ELR (cell line): ENCODE results near the gene BAIAP2L2.

Source experiments
- DNase-seq: peaks from one replicate; pipeline ENCODE4 v3.0.0-alpha.2; 2015; ENCODE audit warnings: low read depth

Gene BAIAP2L2

DNA sequence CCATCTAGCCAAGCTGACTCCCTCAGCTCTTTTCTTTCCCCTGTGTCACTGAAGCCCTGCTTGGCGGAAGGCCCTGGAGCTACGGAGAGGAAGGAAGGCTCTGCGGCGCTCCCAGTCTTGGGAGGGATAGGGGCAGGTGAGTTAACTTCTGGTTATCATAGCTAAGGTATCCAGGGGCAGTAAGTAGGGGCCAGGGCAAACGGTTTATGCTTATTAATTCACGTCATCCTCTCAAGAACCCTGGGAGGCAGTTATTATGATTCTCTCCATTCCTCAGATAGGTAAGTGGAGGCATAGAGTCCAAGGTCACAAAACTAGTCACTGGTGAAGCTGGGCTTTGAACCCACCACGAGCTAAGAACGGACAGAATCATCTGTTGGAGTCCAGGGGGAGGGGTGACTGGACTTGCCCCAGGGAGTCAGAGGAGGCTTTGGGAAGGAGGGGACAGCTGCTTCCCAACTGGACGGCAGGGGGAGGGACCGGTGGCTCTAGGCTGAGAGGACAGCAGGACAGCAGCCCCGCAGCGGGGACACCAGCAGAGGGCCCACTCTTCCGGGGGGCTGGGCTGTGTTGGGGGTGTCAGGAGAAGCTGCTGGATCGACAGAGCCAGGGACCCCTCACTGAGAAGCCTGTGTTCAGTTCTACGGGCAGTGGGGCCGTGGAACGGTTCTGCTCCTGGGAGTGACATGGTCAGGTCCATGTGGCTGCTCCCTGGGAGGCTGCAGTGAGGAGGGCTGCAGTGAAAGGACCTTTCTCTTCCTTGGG, 3.5 kb downstream of the BAIAP2L2 start:
- DNase-seq: no peak

DNA sequence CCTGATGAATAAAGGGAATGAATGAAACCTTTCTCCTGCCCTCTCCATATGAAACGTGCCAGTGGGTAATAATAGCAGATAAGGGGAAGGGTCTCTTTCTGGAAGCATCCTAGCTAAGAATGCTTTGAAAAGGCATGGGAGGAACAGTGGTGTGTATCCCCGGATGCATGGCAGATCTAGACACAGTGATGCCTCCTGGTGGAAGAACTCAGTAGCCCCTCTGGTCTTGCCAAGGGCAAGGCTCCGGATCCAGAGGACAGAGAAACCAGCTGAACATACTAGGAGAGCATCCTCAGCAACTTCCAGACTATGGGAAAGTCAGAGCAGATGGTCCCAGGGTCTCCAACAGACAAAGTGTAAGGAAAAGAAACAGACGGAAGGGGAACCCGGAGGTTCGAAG, 6.4 kb downstream of the BAIAP2L2 start:
- DNase-seq: peak; percentile 52

DNA sequence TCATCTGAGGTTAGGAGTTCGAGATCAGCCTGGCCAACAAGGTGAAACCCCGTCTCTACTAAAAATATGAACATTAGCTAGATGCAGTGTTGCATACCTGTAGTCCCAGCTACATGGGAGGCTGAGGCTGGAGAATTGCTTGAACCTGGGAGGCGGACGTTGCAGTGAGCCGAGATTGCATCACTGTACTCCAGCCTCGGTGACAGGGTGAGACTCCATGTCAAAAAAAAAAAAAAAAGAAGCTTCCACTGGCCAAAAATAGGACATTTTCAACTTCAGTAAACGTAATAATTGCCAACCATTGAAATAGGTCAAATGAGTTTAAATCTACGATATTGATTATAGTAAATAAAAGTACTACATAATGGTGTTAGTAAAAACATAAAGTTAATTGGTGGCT, 6.8 kb downstream of the BAIAP2L2 start:
- no peak for DNase-seq

DNA sequence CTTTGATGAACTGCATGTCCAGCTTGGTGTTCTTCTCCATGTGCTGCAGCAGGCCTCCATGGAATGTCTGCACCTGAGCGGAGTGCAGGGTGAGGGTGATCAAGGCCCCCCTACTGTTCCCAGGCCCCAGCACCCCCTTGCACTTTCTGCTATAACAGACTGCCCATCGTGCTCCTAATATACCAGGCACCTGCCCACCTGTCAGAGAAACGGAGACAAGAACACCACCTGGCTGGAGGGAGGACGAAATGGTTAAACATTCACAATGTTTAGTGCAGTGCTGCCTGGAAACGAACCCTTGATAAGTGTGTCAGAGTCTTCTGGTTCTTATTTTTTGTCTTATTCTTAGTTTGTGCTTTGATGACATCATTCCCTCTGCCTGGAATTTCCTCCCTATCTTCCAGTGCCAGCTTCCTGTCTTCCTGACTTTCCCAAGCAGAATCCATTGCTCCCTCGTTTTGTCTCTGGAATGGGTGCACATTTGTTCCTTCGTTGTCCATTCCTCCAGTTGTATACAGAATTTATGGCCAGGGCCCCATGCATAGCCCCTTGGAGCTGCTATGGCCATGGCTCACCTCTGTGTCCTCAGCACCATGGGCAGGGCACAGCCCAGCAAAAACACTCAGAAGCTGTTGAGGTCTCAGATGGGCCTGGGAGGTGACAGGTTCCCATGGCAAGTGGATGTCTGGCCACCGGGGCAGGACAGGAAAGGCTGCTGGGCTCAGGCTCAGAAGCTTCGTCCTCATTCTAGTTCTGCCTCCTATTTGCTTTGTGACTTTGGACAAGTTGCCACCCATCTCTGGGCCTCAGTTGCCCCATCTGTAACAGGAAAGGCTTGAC, 11.9 kb downstream of the BAIAP2L2 start:
- peak; percentile 47 for DNase-seq

DNA sequence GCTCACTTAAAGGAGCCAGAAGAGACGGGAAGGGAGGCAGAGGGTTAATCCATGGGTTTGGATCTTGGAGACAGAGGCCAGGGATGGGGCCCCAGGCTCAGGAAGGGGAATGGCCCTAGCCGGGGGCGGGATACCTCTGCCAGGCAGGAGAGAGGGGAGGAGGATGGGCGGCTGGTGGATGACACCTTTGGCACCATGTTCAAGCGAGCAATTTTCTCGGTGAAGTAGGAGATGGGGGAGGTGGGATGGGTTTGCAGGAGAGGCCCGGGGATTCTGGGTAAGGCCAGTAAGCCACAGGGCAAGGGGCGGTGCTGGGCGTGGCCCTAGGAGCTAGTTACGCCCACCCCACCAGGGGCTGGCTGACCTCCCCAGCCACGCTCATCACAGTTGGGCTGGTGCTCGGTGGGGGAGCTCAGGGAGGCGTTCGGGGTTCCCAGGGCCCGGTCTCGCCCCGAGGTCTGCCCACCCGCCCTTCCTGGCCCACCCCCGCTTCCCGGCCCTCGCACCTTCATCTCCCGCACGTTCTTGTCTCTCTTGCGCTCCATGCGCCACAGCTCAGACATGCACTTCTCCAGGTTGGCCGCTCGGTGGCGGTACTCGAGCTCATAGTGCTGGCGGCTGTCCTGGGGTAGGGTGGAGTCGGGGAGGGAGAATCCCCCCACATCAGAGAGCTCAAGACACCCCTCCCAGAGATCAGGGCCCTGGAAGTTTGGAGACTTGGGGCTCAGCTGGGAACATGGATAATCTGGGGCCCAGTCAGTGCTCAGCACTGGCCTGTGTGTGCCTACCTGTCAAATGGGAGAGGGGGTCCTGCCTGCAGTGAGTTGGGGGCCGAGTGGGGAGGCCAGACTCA, 12.7 kb downstream of the BAIAP2L2 start:
- peak; percentile 30 for DNase-seq

DNA sequence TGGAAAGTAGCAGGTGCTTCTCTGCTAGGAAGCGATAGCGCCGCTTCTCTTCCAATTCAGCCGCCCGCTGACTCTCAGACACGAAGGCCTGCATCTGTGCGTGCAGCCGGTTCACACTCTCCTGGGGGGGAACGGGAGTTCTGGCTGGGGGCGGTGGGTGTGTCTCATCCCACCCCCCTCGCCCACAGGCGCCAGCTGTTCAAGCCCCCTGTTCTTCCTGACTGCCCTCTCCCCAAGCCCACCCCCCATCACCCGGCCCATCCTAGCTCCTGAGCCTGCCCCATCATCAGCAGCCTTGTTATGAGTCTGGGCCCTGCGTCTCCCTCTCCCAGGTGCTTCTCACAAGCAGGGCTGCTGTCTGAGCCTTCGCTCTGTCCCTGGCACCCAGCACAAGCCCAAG, 13.4 kb downstream of the BAIAP2L2 start:
- no peak for DNase-seq

DNA sequence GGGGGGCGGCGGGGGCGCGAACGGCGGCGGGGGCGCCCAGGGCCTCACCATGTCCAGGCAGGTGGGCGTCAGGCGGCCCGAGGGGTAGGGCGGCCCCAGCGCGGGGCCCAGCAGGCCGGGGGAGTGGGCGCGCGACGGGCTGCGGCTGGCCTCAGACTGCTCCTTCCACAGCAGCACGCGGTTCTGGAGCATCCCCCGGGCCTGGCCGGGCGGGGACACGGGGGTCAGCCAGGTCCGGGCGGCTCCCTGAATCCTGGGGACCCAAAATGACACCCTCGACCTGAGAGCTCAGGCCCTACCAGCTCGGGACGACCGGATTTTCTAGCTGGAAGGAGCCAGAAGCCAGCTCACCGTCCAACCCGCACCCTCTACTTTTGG, 21.0 kb downstream of the BAIAP2L2 start:
- DNase-seq: no peak

DNA sequence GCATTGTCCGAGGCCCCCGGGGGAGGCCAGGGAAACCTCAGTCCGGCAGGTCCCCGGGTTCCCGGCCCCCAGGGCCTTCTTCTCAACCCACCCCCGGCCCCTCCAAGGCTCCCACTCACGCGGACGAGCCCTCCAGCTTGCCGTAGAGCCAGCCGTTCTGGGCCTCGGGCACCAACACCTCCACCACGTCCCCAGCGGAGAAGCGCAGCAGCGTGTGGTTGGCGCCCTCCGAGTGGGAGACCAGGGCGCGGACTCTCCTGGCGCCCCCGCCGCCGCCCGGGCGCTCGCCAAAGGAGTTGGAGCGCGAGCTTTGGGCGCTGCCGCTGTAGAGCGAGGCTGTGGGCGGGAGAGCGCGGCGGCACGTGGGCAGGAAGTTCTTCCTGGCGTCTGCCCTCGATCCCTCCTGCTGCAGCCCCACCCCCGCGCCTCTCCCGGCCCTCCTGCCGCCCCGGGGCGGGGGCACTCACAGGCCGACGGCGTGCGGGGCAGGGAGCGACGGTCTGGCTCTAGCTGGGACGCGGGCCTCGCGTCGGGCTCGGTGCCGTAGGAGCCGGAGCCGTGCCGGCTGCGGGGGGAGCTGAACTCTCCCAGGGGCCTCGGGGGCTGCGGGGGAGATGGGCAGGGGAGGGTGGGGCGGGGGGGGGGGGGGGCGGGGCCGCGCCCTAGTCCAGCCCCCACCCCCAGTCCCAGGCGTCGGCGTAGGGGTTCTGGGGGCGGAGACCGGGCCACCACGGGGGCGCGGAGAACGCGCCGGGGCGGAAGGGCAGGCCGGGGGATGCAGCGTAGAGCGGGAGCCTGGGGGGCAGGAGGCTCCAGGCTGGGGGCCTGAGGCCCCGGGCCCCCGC, 21.6 kb downstream of the BAIAP2L2 start:
- DNase-seq: no peak

DNA sequence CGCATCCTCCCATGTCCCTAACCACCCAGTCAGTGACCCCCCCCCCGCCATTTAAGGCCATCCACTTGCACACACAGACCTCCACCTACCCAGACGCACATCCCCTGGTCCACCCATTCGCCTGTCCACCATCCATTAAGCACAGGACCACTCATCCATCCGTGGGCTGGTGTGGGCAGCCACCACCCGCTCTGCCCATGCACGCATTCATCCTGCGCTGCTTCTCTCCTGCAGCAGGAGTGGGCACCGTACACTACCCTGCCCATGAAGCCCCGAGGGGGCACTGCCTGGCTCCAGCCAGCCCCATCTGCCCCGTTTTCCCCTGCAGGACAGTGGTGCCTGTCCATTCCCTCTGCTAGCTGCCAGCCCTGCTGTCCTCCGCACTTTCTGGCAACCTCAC, 22.6 kb downstream of the BAIAP2L2 start:
- no peak for DNase-seq

DNA sequence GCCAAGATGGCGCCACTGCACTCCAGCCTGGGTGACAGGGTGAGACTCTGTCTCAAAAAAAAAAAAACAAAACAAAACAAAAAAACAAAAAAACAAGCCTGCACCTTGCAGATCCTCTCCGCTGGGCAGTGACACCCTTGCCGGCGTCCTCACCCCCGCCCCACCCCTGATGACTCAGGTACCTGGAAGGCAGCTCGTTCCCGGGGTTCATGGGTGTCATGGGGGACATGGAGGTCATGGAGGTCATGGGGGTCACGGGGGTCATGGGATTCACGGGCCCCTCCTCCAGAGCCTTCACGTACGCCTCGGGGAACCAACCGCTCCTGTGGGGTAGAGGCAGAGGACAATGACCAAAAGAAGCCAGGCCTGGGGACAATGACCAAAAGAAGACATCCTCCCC, 23.5 kb downstream of the BAIAP2L2 start:
- no peak for DNase-seq

DNA sequence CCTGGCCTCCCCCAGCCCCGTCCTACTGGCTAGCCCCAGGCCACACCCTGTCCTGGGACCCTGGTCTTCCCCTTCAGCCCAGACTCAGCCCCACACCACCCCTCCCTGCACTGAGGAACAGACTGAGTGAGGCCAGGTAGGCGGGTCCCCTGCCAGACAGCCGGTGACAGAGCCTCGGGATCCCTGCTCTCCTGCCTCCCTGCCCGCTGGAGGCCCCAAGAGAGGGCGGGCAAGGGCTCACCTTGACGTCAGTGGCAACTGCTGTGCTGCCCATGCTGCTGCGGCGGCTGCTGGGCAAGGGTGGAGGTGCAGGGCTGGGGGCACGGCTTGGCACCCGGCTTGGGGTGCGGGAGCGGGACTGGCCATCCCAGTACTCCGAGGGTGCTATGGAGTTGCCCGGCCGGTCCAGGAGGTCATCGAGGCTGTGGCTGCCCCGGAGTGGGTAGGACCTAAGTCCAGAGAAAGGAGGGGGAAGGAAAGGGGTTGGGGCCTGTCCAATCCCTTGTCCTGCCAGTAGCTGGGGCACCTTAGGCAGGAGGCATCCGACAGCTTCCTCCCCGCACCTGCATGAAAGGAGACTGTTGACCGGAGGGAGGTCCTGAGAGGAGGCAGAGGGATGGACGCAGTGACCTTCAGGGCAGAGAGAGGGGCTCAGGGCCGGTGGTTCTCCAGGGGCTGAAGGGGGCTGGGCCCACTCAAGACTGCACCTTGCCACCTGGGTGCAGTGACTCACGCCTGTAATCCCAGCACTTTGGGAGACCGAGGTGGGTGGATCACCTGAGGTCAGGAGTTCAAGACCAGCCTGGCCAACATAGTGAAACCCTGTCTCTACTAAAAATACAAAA, 24.3 kb downstream of the BAIAP2L2 start:
- no peak for DNase-seq

DNA sequence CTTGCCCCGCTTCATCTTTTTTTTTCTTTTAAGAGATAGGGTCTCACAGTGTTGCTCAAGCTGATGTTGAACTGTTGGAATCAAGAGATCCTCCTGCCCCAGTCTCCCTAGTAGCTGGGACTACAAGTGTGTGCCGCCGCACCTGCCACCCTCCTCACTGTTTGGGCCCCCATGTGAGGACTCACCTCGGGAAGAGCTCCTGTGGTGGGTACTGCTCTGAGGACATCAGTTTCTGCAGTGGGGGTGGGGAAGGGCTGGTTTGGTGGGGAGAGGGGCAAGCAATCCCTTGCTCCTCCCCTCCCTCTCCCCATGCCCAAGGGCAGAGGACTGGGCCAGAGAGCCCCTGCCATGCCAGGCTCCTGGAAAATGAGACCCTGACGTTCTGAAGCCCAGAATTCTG, 25.0 kb downstream of the BAIAP2L2 start:
- no peak for DNase-seq

DNA sequence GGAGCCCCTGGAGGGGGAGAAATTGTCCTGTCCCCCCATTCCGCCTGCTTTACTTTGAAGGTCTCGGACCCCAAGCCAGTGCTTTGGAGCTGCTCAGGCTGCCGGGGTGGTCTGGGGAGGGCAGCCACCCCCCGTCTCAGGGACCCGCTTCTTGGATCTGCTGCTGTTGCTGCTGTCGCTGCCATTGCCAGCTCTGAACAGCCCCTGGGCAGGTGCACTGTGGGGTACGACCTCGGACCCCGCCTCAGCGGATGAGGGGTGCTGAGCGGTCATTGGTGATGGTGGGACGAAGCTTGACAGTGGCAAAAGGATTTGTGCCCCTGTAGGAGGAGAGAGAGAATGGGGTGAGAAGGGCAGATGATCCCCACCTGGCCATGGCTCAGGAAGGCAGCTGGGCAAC, 25.4 kb downstream of the BAIAP2L2 start:
- no peak for DNase-seq

DNA sequence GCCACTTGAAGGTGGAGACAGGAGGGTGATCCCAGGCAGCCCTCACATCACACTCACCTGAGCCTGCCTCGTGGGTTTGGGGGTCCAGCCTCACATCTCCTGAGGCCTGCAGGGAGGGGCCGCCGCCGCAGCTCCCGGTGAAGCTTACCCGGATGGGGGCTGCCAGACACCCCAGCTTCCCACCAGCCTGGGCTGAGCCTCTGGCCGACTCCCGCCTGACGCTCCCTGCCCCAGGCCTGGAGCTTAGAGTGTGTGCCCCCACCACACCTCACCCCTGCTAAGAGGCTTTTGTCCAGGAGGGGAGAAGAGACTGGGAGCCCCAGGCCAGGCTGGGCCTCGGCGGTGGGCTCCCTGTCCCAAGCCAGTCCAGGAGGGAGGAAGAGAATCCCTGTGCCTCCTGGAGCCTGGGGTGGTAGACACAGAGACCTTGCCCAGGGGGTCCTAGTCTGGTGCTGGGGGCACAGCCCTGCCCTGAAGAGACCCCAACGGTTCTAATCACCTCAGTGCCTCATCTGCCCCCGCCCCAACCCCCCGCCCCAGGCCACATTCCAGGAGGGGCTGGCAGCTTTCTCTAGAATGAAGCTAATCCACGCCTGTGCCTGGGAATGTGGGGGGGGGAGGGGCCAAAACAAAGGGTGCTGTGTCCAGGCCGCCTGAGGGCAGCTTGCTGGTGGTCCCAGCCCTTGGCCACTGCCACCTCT, 26.4 kb downstream of the BAIAP2L2 start, which contains the start of gene SLC16A8:
SLC16A8 (minus strand) TSS at position 254 of the 701 bp plus-strand sequence. CDS start 1,311 bp downstream, outside the sequence.
- no peak for DNase-seq

DNA sequence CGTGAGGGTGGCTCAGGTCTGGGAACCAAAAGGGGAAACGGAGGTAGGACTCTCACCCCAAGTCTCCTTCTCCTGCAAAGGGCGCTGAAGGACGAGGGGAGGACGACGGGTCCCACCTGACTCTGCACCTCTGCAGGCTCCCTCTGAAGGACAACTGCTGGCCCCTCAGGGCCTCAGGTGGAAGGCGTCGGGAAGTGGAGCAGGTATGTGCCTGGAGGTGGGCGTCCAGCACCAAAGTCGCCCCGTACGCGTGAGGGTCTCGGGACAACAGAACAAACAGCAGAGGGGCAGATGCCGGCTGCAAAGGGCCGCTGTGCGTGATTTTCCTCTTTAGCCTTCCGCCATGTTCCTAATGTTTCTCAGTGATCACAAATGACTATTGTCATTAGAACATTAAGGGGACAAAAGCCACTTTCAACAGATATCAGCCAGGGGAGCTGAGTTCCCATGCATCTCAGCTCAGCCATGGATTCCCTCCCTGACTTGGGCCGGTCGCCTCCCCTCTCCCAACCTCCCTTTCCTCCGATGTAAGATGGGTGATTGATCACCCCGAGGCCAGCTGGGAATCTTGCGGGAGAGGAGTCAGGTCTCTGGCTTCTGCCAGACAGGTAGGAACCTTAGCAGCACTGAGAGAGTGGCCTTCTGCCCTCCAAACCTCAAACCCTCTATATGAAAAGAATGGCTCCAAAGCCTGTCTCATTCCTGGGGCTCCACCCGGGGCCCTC, 27.3 kb downstream of the BAIAP2L2 start:
- DNase-seq: no peak

DNA sequence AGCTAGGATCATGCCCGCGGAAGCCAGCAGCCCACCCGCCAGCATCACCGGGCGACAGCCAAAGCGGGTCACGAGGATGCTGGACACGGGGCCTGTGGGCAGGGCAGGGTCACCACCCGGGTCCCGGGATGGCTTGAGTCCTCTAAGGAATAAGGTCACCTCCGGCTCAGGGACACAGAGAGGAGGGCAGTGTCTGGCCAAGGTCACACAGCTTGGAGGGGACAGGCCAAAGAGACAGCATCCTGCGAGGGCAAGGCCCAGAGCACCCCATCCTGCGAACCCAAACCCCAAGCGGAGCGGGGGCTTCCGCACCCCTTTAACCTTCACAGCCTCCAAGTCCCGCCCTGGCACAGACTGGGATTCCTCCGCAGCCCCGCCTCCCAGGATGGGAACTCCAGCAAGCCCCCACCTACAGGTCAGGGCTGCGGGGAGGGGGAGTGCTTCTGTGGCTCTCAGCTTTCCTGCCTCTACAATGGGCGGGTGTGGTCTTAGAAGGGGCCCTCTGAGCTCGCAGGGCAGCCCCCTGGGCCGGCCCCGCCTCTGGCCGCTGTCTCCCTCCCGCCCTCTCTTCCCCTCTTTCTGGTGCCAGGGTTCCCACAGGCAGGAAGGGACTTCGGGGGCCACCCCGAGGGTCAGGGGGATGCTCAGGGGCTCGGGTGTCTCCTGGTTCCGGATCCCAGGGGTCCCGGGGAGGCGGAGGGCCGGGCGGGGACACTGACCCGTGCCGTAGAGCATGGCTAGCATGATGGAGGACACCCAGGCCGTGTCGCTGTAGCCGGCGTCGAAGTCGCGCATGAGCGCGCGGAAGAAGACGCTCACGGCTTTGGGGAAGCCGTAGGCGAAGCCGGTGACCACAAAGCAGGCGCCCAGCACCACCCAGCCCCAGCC, 28.3 kb downstream of the BAIAP2L2 start:
- no peak for DNase-seq

DNA sequence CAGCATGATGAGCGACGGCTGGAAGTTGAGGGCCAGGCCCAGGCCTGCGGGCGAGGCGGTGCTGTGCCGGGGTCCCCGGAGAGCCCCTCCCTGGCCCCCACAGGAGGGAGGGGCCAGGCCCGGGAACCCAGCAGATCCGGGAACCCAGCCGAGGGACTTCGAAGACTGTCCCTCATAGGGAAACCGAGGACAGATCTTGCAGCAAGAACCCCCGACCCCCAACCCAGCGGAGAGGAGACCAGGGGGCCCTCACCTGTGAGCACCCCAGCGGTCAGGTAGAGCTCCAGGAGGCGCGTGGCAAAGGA, 28.9 kb downstream of the BAIAP2L2 start:
- no peak for DNase-seq
